COR-L47 (cell line): ENCODE results near the gene SDK2.

Experiments used
- DNase-seq: peaks from one replicate; lab custom pipeline; 2025; lab: John Stamatoyannopoulos, UW

SDK2 gene

GRCh38 chr17:73297934-73298861, 346.0 kb downstream of the SDK2 start:
- no peak for DNase-seq

- DNase-seq: no peak
Measured at GRCh38 chr17:73293480-73293911, 350.7 kb downstream of the SDK2 start.

GRCh38 chr17:73293031-73293430, 351.2 kb downstream of the SDK2 start:
- no peak for DNase-seq

GRCh38 chr17:73292031-73292531, 352.2 kb downstream of the SDK2 start:
- no peak for DNase-seq

- no peak for DNase-seq
Measured at GRCh38 chr17:73291260-73291801, 352.9 kb downstream of the SDK2 start.

- no peak for DNase-seq
Measured at GRCh38 chr17:73290399-73291259, 353.6 kb downstream of the SDK2 start.

- no peak for DNase-seq
Measured at GRCh38 chr17:73289549-73290254, 354.5 kb downstream of the SDK2 start.

- no peak for DNase-seq
Measured at GRCh38 chr17:73288534-73289302, 355.5 kb downstream of the SDK2 start.

GRCh38 chr17:73286863-73287296, 357.4 kb downstream of the SDK2 start:
- DNase-seq: peak; percentile 56

GRCh38 chr17:73285916-73286862, 358.1 kb downstream of the SDK2 start:
- no peak for DNase-seq

GRCh38 chr17:73285603-73285908, 358.7 kb downstream of the SDK2 start:
- no peak for DNase-seq

GRCh38 chr17:73284906-73285602, 359.2 kb downstream of the SDK2 start:
- no peak for DNase-seq
